Posterior vena cava (tissue), 2 donors: ENCODE measurements around the gene DNAAF3. TPM values are rescaled to one million over a fixed set of nuclear protein-coding genes. Genes with fewer than 3 reads are reported as not detected.

Experiments used
- DNase-seq: peaks from one replicate; pipeline ENCODE4 v3.0.0-alpha.2; 2020; ENCODE audit warnings: low spot score
- intact Hi-C, 2 donors: fragments of 100-400 bp; cut with DNase I; formaldehyde crosslinking; loops; one replicate each; pipeline versions ENCODE4 v1.14.1 to v1.14.2; 2022 to 2023
- total RNA-seq, 2 donors: library from RNA; stranded (reverse); fragmentation: NEBNext Ultra II Directional; extraction: Animal tissue kit (Norgen Biotek cat#: 25700); gene quantifications; one replicate each; pipeline ENCODE4 v1.2.1, GENCODE V29; 2021
- donor health status: DM: yes; HTN: yes; CAD: no.
- donor health status: DM: yes; HTN: yes; CAD: no.

DNAAF3 gene
- total RNA-seq, 2 donors from 2014 or later: not detected

DNA sequence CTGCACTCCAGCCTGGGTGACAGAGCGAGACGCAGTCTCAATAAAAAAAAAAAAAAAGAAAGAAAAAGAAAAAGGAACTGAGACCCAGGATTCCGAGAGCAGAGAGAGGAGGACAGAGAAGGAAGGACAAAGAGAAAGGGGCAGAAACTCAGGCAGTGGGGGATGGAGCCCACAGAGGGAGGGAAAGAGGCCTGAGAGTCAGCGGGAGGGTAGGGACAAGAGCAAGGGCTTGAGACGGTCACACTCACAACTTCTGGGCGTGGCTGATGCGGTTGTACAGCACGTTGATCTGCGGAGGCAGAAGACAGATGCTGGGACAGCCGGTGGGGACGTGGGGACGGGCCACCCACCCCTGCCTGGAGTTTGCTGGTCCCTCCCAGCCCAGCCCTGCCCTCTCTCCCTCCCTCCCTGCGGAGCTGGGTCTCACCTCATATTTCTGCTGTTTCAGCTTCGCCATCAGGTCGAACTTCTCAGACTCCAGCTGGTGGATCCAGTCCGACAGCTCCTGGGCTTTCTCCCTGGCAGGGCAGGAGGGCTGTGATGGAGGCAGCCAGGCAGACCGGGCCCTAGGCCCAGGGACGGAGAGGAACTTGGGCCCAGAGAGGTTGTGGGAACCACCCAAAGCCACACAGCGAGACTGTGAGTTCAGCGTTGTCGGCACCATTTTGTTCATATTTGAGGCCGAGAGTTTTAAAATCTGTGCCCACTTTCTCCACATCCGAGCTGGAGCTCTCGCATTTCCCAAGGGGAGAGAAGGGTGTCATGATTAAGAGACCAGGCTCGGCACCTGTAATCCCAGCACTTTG, 32.6 kb downstream of the DNAAF3 start:
- intact Hi-C loops: loop anchor here in 1 of 2 donors (10.0 kb wide), 1 partner anchor 301 kb away; no protein-coding TSS in a partner anchor
- DNase-seq: no peak

DNA sequence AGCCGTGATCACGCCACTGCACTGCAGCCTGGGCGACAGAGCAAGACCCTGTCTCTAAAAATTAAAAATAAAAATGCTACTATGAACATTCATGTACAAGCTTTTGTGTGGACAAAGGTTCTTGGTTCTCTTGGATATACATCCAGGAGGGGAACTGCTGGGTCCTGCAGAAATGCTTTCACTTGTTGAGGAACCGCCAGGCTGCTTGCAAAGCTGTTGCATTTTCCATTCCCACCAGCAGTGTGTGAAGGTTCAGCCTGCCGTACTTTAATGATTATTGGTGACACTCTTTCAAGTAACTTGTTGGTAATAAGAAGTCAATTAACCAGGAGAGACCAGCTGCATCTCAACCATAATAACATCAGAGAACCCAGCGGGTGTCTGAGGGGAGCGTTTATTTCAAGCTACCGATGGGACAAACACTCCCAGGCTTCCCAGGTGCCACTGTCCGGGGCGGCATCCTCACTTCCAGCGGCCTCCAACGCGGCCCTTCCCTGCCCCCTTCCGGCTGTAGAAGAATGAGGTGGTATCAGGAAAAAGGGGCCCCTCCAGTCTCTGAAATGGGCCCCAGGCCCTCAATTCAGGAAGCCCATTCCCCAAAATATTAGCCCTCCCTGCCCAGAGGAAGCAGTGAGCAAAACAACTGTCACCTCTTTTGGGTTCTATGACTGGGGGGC, 33.8 kb downstream of the DNAAF3 start:
- no peak for DNase-seq
- intact Hi-C loops: loop anchor here in 1 of 2 donors (10.0 kb wide), 1 partner anchor 302 kb away; no protein-coding TSS in a partner anchor

DNA sequence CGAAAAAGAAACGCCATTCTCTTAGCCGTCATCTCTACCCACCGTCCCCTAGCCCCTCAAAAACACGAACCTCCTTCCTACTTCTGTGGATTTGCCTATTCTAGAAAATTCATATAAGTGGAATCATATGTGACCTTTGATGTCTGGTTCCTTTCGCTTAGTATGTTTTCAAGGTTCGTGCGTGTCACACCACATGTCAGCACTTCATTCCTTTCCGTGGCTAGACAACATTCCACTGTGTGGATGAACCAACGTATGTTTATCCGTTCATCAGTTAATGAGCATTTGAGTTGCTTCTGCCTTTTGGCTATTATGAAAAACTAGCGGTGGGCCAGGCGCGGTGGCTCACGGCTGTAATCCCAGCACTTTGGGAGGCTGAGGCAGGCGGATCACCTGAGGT, 35.0 kb downstream of the DNAAF3 start:
- DNase-seq: no peak
- intact Hi-C loops: loop anchor here in 1 of 2 donors (10.0 kb wide), 1 partner anchor 303 kb away; no protein-coding TSS in a partner anchor

DNA sequence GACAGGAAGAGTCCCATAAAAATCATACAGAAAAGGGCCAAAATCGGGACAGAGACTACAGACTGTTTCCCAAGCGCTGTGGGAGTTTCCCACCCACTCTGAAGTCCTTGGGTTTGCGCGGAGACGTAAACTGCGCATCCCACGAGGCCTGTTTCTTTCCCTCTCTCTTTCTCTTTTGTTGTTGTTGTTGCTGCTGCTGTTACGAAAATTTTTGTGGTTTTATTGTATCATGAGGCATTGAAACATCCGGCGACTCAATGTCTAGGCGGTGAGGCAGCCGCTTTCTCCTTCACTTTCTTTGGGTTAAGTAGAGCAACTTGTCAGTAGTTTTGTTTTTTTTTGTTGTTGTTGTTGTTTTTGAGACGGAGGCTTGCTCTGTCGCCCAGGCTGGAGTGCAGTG, 47.4 kb downstream of the DNAAF3 start:
- no peak for DNase-seq
- intact Hi-C loops: loop anchor here in 1 of 2 donors (2.0 kb wide), 1 partner anchor 38 kb away; the partner anchor contains the start of gene TNNI3

DNA sequence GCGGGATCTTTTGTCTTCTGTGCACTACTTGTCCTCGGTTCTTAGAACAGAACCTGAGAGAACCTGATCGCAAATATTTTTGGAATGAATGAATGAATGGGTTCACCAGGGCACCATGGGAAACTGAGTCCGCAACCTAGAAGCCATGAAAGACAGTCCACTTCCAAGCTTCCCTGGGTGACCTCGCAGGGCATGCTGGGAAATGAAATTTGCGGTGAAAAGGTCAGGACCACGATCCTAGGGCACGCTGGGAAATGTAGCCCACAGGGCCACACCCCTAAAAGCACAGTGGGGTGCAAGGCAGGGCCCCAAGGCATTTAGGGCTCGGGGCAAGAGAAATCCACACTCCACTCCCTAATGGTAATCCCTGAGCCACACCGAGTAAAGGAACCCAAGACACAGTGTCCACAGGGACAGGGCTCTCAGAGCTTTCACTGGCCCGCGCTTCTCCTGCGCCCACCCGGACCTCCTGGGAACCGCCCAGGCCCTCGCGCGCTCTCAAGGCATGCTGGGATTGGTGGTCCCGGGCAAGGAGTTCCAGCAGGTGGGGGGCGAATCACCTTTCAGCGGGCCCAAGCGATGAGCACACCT, 47.9 kb downstream of the DNAAF3 start:
- intact Hi-C loops: loop anchor here in 1 of 2 donors (2.0 kb wide), 1 partner anchor 38 kb away; the partner anchor contains the start of gene TNNI3
- no peak for DNase-seq

DNA sequence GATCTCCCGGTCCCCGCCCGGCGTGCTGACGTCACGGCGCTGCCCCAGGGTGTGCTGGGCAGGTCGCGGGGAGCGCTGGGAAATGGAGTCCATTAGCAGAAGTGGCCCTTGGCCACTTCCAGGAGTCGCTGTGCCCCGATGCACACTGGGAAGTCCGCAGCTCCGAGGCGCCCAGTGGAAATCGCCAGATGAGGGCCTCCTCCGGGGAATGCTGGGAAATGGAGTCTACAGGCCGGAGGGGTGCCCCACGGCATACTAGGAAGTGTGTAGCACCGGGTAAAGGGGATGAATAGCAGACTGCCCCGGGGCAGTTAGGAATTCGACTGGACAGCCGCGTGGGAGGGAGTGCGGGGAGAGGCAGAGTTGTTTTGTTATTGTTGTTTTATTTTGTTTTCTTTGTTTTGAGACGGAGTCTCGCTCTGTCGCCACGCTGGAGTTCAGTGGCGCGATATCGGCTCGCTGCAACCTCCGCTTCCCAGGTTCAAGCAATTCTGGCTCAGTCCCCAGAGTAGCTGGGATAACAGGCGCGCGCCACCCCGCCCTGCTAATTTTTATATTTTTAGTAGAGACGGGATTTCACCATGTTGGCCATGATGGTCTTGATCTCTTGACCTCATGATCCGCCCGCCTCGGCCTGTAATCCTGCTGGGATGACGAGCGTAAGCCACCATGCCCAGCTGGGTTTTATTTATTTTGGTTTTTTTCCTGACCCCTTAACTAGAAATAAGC, 48.6 kb downstream of the DNAAF3 start:
- intact Hi-C loops: loop anchor here in 1 of 2 donors (2.0 kb wide), 1 partner anchor 39 kb away; the partner anchor contains the start of gene TNNI3
- DNase-seq: peak; percentile 100

DNA sequence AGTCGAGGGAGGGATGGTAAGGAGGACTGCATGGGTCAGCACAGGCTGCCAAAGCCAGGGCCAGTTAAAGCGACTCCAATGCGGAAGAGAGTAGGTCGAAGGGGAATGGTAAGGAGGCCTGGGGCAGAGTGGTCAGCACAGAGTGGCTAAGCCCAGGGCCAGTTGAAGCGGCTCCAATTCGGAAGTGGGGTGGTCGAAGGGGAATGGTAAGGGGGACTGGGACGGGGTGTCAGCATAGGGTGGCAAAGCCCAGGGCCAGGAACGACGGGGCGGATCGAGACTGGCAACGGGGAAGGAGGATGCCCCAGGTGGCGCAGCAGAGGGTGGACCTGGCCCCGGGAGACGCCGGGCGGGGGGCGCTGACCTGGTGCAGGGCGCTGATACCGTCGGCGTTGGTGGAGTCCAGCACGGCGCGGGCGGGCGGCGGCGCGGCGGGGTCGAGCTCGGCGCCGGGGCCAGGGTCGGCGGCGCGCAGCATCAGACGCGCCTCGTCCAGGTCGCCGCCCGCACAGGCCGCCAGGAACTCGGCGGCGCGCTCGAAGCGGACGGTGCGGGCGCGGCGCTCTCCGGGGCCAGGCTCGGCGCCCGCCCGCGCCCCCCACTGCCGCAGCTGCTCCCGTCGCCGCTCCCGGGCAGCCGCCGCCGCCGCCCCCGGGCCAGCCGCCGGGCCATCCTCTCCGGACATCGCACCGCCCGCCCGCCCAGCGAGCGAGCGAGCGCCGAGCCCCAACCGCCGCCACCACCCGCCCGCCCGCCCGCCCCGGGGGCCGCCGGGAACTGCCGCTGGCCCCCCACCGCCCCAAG, 49.4 kb downstream of the DNAAF3 start, which contains the start of gene PPP1R12C:
TSS of gene PPP1R12C (minus strand) at position 779 of the 804 bp plus-strand sequence. CDS start at position 685, 94 bp downstream.
- DNase-seq: no peak
- intact Hi-C loops: no loop called here

DNA sequence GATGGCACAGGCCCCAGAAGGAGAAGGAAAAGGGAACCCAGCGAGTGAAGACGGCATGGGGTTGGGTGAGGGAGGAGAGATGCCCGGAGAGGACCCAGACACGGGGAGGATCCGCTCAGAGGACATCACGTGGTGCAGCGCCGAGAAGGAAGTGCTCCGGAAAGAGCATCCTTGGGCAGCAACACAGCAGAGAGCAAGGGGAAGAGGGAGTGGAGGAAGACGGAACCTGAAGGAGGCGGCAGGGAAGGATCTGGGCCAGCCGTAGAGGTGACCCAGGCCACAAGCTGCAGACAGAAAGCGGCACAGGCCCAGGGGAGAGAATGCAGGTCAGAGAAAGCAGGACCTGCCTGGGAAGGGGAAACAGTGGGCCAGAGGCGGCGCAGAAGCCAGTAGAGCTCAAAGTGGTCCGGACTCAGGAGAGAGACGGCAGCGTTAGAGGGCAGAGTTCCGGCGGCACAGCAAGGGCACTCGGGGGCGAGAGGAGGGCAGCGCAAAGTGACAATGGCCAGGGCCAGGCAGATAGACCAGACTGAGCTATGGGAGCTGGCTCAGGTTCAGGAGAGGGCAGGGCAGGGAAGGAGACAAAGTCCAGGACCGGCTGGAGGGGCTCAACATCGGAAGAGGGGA, 50.1 kb downstream of the DNAAF3 start:
- DNase-seq: peak; percentile 91
- intact Hi-C loops: no loop called here

DNA sequence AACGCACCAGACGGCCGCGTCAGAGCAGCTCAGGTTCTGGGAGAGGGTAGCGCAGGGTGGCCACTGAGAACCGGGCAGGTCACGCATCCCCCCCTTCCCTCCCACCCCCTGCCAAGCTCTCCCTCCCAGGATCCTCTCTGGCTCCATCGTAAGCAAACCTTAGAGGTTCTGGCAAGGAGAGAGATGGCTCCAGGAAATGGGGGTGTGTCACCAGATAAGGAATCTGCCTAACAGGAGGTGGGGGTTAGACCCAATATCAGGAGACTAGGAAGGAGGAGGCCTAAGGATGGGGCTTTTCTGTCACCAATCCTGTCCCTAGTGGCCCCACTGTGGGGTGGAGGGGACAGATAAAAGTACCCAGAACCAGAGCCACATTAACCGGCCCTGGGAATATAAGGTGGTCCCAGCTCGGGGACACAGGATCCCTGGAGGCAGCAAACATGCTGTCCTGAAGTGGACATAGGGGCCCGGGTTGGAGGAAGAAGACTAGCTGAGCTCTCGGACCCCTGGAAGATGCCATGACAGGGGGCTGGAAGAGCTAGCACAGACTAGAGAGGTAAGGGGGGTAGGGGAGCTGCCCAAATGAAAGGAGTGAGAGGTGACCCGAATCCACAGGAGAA, 50.9 kb downstream of the DNAAF3 start:
- no peak for DNase-seq

DNA sequence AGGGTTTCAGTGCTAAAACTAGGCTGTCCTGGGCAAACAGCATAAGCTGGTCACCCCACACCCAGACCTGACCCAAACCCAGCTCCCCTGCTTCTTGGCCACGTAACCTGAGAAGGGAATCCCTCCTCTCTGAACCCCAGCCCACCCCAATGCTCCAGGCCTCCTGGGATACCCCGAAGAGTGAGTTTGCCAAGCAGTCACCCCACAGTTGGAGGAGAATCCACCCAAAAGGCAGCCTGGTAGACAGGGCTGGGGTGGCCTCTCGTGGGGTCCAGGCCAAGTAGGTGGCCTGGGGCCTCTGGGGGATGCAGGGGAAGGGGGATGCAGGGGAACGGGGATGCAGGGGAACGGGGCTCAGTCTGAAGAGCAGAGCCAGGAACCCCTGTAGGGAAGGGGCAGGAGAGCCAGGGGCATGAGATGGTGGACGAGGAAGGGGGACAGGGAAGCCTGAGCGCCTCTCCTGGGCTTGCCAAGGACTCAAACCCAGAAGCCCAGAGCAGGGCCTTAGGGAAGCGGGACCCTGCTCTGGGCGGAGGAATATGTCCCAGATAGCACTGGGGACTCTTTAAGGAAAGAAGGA, 51.8 kb downstream of the DNAAF3 start:
- intact Hi-C loops: no loop called here
- DNase-seq: no peak

More for the DNA sequence above, 50.9 kb downstream of the DNAAF3 start:
- intact Hi-C loops: no loop called here

DNA sequence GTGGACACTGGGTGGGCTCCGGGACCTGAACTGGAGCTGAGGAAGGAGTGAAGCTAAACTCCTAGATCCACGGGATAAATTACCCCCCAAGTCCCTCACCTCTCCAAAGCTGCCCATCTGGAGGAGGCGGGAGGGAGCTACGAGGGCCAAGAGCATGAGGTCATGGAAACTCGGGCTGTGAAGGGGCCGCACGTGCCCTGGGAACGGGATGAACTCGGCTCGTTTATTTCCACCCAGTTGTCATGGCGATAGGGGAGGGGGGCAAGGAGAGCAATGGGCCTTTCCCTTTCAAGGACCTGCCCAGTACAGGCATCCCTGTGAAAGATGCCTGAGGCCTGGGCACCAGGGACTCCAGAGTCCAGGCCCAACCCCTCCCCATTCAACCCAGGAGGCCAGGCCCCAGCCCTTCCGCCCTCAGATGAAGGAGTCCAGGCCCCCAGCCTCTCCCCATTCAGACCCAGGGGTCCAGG, 52.8 kb downstream of the DNAAF3 start:
- intact Hi-C loops: no loop called here

DNA sequence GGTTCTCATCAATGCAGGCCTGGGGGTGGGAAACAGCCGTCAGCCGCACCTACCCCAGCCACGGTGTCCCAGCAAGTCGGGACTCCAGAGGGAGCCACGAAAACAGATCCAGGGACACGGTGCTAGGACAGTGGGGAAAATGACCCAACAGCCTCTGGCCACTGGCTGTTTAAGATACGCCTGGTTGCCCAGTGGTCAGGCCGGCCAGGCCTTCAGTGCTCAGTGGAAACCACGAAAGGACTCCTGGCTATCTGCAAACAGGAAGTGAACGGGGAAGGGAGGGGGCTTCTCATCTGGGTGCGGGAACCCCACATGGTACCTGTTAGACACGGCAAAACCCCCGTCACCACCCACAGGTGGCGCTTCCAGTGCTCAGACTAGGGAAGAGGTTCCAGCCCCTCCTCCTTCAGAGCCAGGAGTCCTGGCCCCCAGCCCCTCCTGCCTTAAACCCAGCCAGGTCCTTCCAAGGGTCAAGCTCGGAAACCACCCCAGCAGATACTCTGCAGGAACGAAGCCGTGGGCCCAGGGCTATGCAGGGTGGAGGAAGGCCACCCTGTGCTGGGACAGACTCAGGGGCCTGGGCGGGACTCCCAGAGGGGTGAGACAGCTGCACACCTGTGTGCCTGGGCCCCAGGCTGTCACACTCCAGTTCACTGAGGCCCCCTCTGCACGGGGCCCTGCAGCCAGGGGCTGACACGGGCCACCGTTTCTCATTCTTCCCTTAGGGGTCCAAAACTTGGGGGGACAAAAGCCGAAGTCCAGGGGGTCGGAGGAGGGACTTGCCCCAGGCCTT, 53.4 kb downstream of the DNAAF3 start:
- DNase-seq: no peak
- intact Hi-C loops: no loop called here

More for the DNA sequence above, 52.8 kb downstream of the DNAAF3 start:
- DNase-seq: peak; percentile 95

DNA sequence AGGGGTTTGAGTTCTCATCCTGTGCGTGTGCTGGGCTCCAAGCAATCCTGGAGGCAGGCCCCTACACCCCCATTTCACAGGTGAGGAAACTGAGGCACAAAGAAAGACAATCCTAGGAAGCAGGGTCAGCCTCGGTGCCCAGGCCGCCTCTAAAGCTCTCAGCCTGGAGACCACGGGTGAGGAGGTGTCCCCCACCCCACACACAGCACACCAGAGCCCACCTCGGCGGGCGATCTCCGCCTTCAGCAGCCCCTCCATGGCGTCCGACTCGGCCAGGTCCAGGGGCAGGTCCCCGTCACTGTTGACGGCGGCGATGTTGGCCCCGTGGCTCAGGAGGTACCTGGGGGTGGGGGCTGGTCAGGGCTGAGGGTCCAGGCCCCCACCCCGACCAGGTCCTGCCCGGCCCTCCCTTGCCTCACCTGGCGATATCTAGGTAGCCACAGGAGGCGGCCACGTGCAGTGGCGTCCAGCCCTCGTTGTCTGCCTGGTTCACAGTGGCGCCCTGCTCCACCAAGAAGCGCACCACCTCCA, 54.1 kb downstream of the DNAAF3 start:
- intact Hi-C loops: no loop called here

DNA sequence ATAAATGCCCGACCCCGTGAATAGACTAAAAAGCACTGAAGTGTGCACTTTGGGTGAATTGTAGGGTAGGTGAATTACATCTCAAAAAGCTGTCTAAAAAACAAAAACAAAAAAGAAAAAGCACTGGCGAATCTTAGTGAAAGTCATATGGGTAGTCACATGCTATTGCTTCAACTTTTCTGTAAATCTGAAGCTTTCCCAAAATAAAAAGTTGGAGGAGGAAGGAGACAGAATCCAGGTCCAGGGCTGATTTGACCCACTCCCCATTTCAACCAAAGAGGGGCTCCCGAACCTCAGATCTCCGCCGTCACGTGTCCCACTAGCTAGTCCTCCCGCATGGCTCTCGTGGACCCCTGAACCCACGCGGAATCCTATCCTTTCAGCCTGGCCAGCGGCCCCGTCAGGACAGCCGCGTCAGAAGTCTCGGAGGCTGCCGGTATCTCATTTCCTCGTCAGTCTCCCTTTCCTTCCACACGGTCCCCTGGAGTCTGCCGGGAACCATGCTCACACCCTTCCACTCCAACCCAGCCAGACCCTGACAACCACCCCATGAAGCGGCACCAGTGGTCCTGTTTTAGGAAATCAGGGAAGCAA, 55.1 kb downstream of the DNAAF3 start:
- intact Hi-C loops: no loop called here
- DNase-seq: no peak

More for the DNA sequence above, 54.1 kb downstream of the DNAAF3 start:
- no peak for DNase-seq

DNA sequence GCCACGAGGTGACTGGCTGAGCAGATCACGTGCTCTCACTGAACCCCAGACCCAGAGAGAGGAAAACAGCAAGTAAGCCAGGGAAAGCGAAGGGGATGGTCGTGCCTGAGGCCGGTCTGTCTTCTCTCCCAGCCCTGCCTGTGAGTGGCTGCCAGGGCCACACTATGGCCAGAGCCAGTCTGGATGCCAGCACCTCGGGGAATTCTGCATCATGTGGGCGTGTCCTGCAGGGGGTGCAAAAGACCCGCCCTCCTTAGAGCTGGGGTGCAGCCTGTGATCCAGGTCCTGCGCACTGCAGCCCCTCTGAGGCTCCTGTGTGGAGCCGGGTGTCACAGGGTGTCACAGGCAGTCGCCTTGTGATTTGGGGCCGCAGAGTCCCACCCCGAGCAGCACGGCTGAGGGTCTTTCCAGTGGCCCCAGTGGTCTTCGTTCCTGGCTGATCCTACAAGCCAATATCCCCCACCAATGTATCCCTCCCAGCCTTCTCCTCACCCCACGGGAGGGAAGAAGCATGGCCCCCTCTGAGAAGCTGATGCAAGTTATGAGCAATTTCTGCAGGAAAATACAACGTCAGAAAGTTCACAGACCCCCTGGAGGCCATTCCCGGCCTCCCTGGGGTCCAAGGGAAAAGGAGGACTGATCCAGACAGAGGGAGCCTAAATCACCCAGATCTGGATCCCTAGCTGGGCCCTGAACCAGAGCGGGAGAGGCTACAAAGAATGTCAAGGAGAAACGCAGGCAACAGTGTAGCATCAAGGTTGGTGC, 56.7 kb downstream of the DNAAF3 start:
- intact Hi-C loops: no loop called here
- no peak for DNase-seq
